Measurements from ENCODE around the gene PCDHA4. TPM values are rescaled to one million over a fixed set of nuclear protein-coding genes. Genes with fewer than 3 reads are reported as not detected.

PCDHA4 gene
- polyA plus RNA-seq, 2 donors: 0.02 to 0.05 TPM

DNA sequence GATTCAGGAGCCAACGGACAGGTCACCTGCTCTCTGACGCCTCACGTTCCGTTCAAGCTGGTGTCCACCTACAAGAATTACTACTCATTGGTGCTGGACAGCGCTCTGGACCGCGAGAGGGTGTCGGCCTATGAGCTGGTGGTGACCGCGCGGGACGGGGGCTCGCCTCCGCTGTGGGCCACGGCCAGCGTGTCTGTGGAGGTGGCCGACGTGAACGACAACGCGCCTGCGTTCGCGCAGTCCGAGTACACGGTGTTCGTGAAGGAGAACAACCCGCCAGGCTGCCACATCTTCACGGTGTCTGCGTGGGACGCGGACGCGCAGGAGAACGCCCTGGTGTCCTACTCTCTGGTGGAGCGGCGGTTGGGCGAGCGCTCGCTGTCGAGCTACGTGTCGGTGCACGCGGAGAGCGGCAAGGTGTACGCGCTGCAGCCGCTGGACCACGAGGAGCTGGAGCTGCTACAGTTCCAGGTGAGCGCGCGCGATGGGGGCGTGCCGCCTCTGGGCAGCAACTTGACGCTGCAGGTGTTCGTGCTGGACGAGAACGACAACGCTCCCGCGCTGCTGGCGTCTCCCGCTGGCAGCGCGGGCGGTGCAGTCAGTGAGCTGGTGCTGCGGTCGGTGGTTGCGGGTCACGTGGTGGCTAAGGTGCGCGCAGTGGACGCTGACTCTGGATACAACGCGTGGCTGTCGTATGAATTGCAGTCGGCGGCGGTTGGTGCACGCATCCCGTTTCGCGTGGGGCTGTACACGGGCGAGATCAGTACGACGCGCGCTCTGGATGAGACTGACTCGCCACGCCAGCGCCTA is 50.5 kb downstream of the PCDHA4 start:
- Histone ChIP-seq H3K27me3 (ENCODE audit: control insufficient read depth in 1 of 2, insufficient read depth in 2 of 2, low read length in 2 of 2) (no peaks in the 10 kb centered on the region), H3K36me3 (ENCODE audit: control insufficient read depth in 2 of 2, insufficient read depth in 2 of 2, low read length in 1 of 2) (no peaks in the 10 kb centered on the region), H3K27ac (ENCODE audit: low read depth in 2 of 2, low read length in 1 of 2) (no peak overlapping the region), H3K4me1 (ENCODE audit: control insufficient read depth in 2 of 2, insufficient read depth in 2 of 2, low read length in 1 of 2) (no peaks in the 10 kb centered on the region), H3K9me3 (ENCODE audit: control insufficient read depth in 2 of 2, insufficient read depth in 1 of 2, low read depth in 1 of 2, low read length in 1 of 2) (peaks cover 2 to 27% of the 10 kb centered on the region in 2 donors), H3K4me3 (ENCODE audit: low read depth in 1 of 2, low read length in 2 of 2) (no peak overlapping the region)
- WGBS, 2 donors: 61 to 68% methylated on average over 13 to 94 of the region's 94 CpGs

DNA sequence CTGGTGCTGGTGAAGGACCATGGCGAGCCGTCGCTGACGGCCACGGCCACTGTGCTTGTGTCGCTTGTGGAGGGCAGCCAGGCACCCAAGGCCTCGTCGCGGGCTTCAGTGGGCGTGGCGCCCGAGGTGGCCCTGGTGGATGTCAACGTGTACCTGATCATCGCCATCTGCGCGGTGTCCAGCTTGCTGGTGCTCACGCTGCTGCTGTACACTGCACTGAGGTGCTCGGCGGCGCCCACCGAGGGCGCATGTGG is 51.0 kb downstream of the PCDHA4 start:
- 63% methylated on average over 22 of the region's 22 CpGs; no CpG with 5 or more reads in 1 of the 2 donors for WGBS, 2 donors
- no peak overlapping the region for H3K27ac ChIP-seq (ENCODE audit: low read depth in 2 of 2, low read length in 1 of 2)
- H3K4me3 ChIP-seq (ENCODE audit: low read depth in 1 of 2, low read length in 2 of 2): no peak overlapping the region
- H3K4me1 ChIP-seq (ENCODE audit: control insufficient read depth in 2 of 2, insufficient read depth in 2 of 2, low read length in 1 of 2): no peaks in the 10 kb centered on the region
- H3K27me3 ChIP-seq (ENCODE audit: control insufficient read depth in 1 of 2, insufficient read depth in 2 of 2, low read length in 2 of 2): no peaks in the 10 kb centered on the region
- peaks cover 7 to 32% of the 10 kb centered on the region in 2 donors for H3K9me3 ChIP-seq (ENCODE audit: control insufficient read depth in 2 of 2, insufficient read depth in 1 of 2, low read depth in 1 of 2, low read length in 1 of 2)
- H3K36me3 ChIP-seq (ENCODE audit: control insufficient read depth in 2 of 2, insufficient read depth in 2 of 2, low read length in 1 of 2): no peaks in the 10 kb centered on the region

DNA sequence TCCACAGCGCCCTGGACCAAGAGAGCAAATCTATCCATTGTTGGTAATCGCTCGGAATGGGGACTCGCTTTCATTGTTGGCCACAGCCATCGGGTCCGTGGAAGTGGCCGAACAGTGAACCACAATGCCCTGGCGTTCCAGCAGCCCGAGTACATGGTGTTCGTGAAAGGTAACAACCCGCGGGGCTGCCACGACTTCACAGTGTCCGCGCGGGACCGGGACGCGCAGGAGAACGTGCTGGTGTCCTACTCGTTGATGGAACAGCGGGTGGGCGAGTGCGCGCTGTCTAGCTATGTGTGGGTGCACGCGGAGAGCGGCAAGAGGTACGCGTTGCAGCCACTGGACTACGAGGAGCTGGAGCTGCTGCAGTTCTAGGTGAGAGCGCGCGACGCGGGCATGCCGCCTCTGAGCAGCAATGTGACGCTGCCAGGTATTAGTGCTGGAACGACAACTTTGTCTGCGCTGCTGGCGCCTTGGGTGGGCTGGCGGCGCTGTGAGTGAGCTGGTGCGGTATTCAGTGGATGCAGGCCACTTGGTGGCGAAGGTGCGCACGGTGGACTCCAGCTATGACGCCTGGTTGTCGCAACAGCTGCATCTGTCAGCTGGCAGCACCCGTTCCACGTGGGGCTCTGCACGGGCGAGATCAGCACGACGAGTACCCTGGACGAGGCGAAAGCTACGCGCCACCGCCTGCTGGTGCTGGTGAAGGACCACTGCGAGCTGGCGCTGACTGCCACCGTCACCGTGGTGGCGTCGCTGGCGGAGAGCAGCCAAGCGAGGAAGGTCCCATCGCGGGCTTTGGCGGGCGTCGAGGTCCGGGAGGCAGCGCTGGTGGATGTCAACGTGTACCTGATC is 55.8 kb downstream of the PCDHA4 start:
- H3K9me3 ChIP-seq (ENCODE audit: control insufficient read depth in 2 of 2, insufficient read depth in 1 of 2, low read depth in 1 of 2, low read length in 1 of 2): peaks cover 7 to 22% of the 10 kb centered on the region in 2 donors

More for the DNA sequence above, 55.8 kb downstream of the PCDHA4 start:
- 48 to 50% methylated on average over 76 of the region's 76 CpGs for WGBS, 2 donors
- Histone ChIP-seq H3K36me3 (ENCODE audit: control insufficient read depth in 2 of 2, insufficient read depth in 2 of 2, low read length in 1 of 2) (no peaks in the 10 kb centered on the region), H3K4me1 (ENCODE audit: control insufficient read depth in 2 of 2, insufficient read depth in 2 of 2, low read length in 1 of 2) (no peaks in the 10 kb centered on the region), H3K27ac (ENCODE audit: low read depth in 2 of 2, low read length in 1 of 2) (no peak overlapping the region), H3K4me3 (ENCODE audit: low read depth in 1 of 2, low read length in 2 of 2) (no peak overlapping the region), H3K27me3 (ENCODE audit: control insufficient read depth in 1 of 2, insufficient read depth in 2 of 2, low read length in 2 of 2) (no peaks in the 10 kb centered on the region)

Other genes with a start within 250 kb of the PCDHA4 start
- gene SRA1, start 249.6 kb upstream of the PCDHA4 start, polyA plus RNA-seq: 10 to 100 TPM; 23.1 to 23.7 TPM
- gene APBB3, start 242.5 kb upstream of the PCDHA4 start, polyA plus RNA-seq: 10 to 100 TPM; 10.9 to 20.7 TPM
- gene SLC35A4, start 242.2 kb upstream of the PCDHA4 start, polyA plus RNA-seq: 10 to 100 TPM; 26.2 to 42.3 TPM
- 10 to 100 TPM in 1 of 2 donors, 1 to 10 TPM in 1; 7.4 to 14.3 TPM for gene CD14, start 173.9 kb upstream of the PCDHA4 start, polyA plus RNA-seq
- 10 to 100 TPM; 15.7 to 16.7 TPM for gene TMCO6, start 167.6 kb upstream of the PCDHA4 start, polyA plus RNA-seq
- gene NDUFA2, start 159.4 kb upstream of the PCDHA4 start, polyA plus RNA-seq: 100 to 1,000 TPM; 130 to 183 TPM
- 10 to 100 TPM; 56.5 to 83.5 TPM for gene IK, start 159.2 kb upstream of the PCDHA4 start, polyA plus RNA-seq
- 10 to 100 TPM; 17.3 to 19.2 TPM for gene WDR55, start 142.2 kb upstream of the PCDHA4 start, polyA plus RNA-seq
- gene DND1, start 133.5 kb upstream of the PCDHA4 start, polyA plus RNA-seq: 1 to 10 TPM in 1 of 2 donors, under 1 TPM in 1; 0.76 to 1.9 TPM
- gene HARS1, start 115.7 kb upstream of the PCDHA4 start, polyA plus RNA-seq: 10 to 100 TPM; 47.7 to 55.5 TPM
- gene HARS2, start 115.6 kb upstream of the PCDHA4 start, polyA plus RNA-seq: 10 to 100 TPM; 13.9 to 17.6 TPM
- gene ZMAT2, start 106.6 kb upstream of the PCDHA4 start, polyA plus RNA-seq: 10 to 100 TPM; 35.8 to 61.6 TPM
- under 1 TPM in 1 of 2 donors, not detected in 1; 0.02 TPM for gene PCDHA1, start 20.9 kb upstream of the PCDHA4 start, polyA plus RNA-seq
- not detected for gene PCDHA2, start 12.2 kb upstream of the PCDHA4 start, polyA plus RNA-seq
- under 1 TPM in 1 of 2 donors, not detected in 1; 0.04 TPM for gene PCDHA3, start 6.0 kb upstream of the PCDHA4 start, polyA plus RNA-seq
- under 1 TPM in 1 of 2 donors, not detected in 1; 0.04 TPM for gene PCDHA5, start 14.5 kb downstream of the PCDHA4 start, polyA plus RNA-seq
- gene PCDHA6, start 20.9 kb downstream of the PCDHA4 start, polyA plus RNA-seq: under 1 TPM in 1 of 2 donors, not detected in 1; 0.02 TPM
- under 1 TPM; 0.01 to 0.02 TPM for gene PCDHA7, start 27.2 kb downstream of the PCDHA4 start, polyA plus RNA-seq
- under 1 TPM in 1 of 2 donors, not detected in 1; 0.01 TPM for gene PCDHA8, start 34.1 kb downstream of the PCDHA4 start, polyA plus RNA-seq
- under 1 TPM in 1 of 2 donors, not detected in 1; 0.02 TPM for gene PCDHA9, start 41.3 kb downstream of the PCDHA4 start, polyA plus RNA-seq
- gene PCDHA10, start 48.8 kb downstream of the PCDHA4 start, polyA plus RNA-seq: under 1 TPM; under 0.01 to 0.02 TPM
- gene PCDHA11, start 61.9 kb downstream of the PCDHA4 start, polyA plus RNA-seq: under 1 TPM in 1 of 2 donors, not detected in 1; under 0.01 TPM
- under 1 TPM; 0.01 to 0.04 TPM for gene PCDHA12, start 68.2 kb downstream of the PCDHA4 start, polyA plus RNA-seq
- gene PCDHA13, start 75.1 kb downstream of the PCDHA4 start, polyA plus RNA-seq: not detected
- gene PCDHAC1, start 119.2 kb downstream of the PCDHA4 start, polyA plus RNA-seq: under 1 TPM in 1 of 2 donors, not detected in 1; 0.01 TPM
- gene PCDHAC2, start 159.4 kb downstream of the PCDHA4 start, polyA plus RNA-seq: under 1 TPM; 0.02 to 0.06 TPM
- gene PCDHB1, start 244.3 kb downstream of the PCDHA4 start, polyA plus RNA-seq: not detected